Fibroblast of skin of left biceps (primary cell): ENCODE results near the gene CTAGE1.
A peak's percentile ranks its signal among the peaks of the same experiment; 100 is the strongest.

Experiments
- DNase-seq, 2 experiments: peaks; one replicate each; pipeline ENCODE4 v3.0.0-alpha.2; 2013; ENCODE audit warnings: low read depth in 2 of 2

Gene CTAGE1

GRCh38 chr18:22391407-22392345 is 26.0 kb downstream of the CTAGE1 start:
- DNase-seq, result peak in 1 of 2 experiments; percentile 32

- DNase-seq, result no peak
These were observed 29.9 kb downstream of the CTAGE1 start for GRCh38 chr18:22387787-22388186.

GRCh38 chr18:22387364-22387763 is 30.4 kb downstream of the CTAGE1 start:
- no peak for DNase-seq

- DNase-seq, result peak; percentile 88 to 91
These were observed 32.0 kb downstream of the CTAGE1 start for GRCh38 chr18:22385718-22386117.

- DNase-seq, result no peak
These were observed 38.9 kb downstream of the CTAGE1 start for GRCh38 chr18:22378672-22379282.

- DNase-seq, result no peak
These were observed 39.9 kb downstream of the CTAGE1 start for GRCh38 chr18:22377769-22378168.

- DNase-seq, result no peak
These were observed 47.3 kb downstream of the CTAGE1 start for GRCh38 chr18:22370414-22370813.

- DNase-seq, result no peak
These were observed 49.7 kb downstream of the CTAGE1 start for GRCh38 chr18:22368021-22368420.

GRCh38 chr18:22367303-22367702 is 50.4 kb downstream of the CTAGE1 start:
- DNase-seq, result no peak

- no peak for DNase-seq
These were observed 53.8 kb downstream of the CTAGE1 start for GRCh38 chr18:22363867-22364463.
